Measurements from ENCODE around the gene TNS1.

Gene TNS1

DNA sequence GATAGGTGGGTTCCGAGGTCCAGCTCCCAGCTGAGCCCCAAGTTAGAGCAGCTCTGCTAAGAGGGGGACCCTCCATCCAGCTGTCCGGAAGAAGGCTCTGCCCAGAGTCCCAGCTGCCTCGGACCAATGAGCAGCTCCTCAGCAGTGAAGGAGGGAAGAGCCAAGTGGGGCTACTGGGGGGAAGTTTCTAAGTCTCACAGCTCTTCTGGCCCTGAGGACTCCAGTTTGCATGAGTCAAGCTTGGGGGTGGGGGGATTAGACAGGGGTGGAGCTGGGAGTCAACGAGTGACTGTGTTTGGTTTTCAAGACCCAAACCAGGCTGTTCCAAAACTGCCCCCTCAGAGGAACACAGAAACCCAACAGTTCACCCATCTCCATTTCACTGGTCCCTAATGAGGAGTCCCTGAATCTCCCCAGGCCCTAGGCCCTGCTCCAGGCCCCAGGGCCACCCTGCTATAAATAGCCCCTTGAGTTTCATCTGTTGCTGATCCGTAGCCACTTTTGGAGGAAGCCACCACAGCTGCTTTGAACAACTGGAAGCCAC lies 100.9 kb downstream of the TNS1 start:
- no peaks in the 10 kb centered on the region for H3K36me3 ChIP-seq (ENCODE audit: insufficient read depth, low read length)
- TF ChIP-seq, protein P1, sequence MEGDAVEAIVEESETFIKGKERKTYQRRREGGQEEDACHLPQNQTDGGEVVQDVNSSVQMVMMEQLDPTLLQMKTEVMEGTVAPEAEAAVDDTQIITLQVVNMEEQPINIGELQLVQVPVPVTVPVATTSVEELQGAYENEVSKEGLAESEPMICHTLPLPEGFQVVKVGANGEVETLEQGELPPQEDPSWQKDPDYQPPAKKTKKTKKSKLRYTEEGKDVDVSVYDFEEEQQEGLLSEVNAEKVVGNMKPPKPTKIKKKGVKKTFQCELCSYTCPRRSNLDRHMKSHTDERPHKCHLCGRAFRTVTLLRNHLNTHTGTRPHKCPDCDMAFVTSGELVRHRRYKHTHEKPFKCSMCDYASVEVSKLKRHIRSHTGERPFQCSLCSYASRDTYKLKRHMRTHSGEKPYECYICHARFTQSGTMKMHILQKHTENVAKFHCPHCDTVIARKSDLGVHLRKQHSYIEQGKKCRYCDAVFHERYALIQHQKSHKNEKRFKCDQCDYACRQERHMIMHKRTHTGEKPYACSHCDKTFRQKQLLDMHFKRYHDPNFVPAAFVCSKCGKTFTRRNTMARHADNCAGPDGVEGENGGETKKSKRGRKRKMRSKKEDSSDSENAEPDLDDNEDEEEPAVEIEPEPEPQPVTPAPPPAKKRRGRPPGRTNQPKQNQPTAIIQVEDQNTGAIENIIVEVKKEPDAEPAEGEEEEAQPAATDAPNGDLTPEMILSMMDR (conservative IDR thresholded peaks at IDR 0.05; ENCODE audit: low read length): no peak
- no peak for TF ChIP-seq EZH2phosphoT487 (IDR thresholded peaks at IDR 0.05; ENCODE audit: borderline replicate concordance)
- no peaks in the 10 kb centered on the region for H3K9me2 ChIP-seq (replicated peaks; ENCODE audit: low read depth, low read length)
- H2AFZ ChIP-seq (ENCODE audit: low read length): no peak overlapping the region
- H3F3A ChIP-seq (ENCODE audit: low read depth): no peaks in the 10 kb centered on the region
- H3K27me3 ChIP-seq (ENCODE audit: insufficient read depth, low read length, poor library complexity, severe bottlenecking): no peaks in the 10 kb centered on the region
- no peak overlapping the region for H3K4me2 ChIP-seq (ENCODE audit: low read depth, low read length, poor library complexity, severe bottlenecking)
- H3K4me3 ChIP-seq (ENCODE audit: low read length, poor library complexity, severe bottlenecking): no peak overlapping the region
- no peaks in the 10 kb centered on the region for H3K9me3 ChIP-seq (ENCODE audit: insufficient read depth, low read depth, low read length)
- H3K79me2 ChIP-seq (ENCODE audit: insufficient read depth, low read length): no peaks in the 10 kb centered on the region
- H4K20me1 ChIP-seq (ENCODE audit: insufficient read depth, low read length, poor library complexity, severe bottlenecking): no peaks in the 10 kb centered on the region
- H3K9ac ChIP-seq (ENCODE audit: low read depth, low read length, poor library complexity, severe bottlenecking): no peak overlapping the region
- H3K4me1 ChIP-seq (ENCODE audit: insufficient read depth, low read length, poor library complexity, severe bottlenecking): peaks cover 43% of the 10 kb centered on the region

DNA sequence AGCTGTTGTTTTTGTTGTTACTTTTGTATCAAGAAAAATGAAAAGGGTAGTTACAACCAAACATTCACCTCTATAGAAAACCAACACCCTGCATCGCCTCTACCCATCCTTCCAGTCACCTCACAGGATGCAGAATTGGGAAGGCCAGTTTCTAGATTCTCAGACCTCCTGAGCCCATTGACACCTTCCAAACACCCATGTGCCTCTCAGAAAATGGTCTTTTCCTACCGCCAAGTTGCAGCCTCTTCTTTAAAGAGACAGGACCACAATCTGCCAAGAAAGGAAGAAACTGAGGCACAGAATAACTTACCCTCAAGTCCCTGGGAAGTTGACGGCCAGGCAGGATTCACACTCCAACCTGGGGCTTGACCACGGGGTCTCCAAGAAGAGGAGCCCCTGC lies 101.4 kb downstream of the TNS1 start:
- no peak overlapping the region for H3K4me3 ChIP-seq (ENCODE audit: low read length, poor library complexity, severe bottlenecking)
- H3K9me3 ChIP-seq (ENCODE audit: insufficient read depth, low read depth, low read length): no peaks in the 10 kb centered on the region
- no peaks in the 10 kb centered on the region for H3K9me2 ChIP-seq (replicated peaks; ENCODE audit: low read depth, low read length)
- no peaks in the 10 kb centered on the region for H3K79me2 ChIP-seq (ENCODE audit: insufficient read depth, low read length)
- peaks cover 40% of the 10 kb centered on the region for H3K4me1 ChIP-seq (ENCODE audit: insufficient read depth, low read length, poor library complexity, severe bottlenecking)
- TF ChIP-seq, protein P1 (conservative IDR thresholded peaks at IDR 0.05; ENCODE audit: low read length): no peak
- TF ChIP-seq EZH2phosphoT487 (IDR thresholded peaks at IDR 0.05; ENCODE audit: borderline replicate concordance): no peak
- no peak overlapping the region for H2AFZ ChIP-seq (ENCODE audit: low read length)
- no peaks in the 10 kb centered on the region for H3K27me3 ChIP-seq (ENCODE audit: insufficient read depth, low read length, poor library complexity, severe bottlenecking)
- no peak overlapping the region for H3K9ac ChIP-seq (ENCODE audit: low read depth, low read length, poor library complexity, severe bottlenecking)
- no peaks in the 10 kb centered on the region for H4K20me1 ChIP-seq (ENCODE audit: insufficient read depth, low read length, poor library complexity, severe bottlenecking)
- no peaks in the 10 kb centered on the region for H3F3A ChIP-seq (ENCODE audit: low read depth)
- no peak overlapping the region for H3K4me2 ChIP-seq (ENCODE audit: low read depth, low read length, poor library complexity, severe bottlenecking)
- no peaks in the 10 kb centered on the region for H3K36me3 ChIP-seq (ENCODE audit: insufficient read depth, low read length)

DNA sequence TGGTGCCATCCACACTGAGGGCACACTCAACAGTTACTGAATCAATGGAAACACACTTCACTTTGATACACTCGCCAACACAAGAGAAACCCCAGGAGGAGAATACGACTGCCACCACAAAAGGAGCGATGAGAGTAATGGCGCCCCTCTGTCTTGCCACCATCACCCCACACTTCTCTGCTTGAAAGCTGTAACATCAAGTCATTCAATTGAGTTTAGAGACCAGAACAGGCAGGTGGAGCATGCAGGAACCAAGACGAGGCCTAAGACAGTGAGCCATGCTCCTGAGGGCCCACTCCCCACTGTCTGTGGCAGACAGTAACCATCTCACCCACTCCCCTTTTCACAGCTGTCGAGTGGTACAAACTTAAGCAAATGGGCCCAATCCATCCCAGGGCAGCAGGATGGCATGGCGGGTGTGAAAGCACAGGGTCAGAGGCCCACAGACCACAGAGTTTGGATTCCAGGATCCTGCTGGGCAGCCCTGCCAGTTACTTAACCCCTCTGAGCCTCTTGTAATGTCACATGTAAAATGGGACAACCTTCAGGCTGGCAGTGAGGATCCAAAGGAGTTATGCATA lies 101.9 kb downstream of the TNS1 start:
- no peaks in the 10 kb centered on the region for H3K9me3 ChIP-seq (ENCODE audit: insufficient read depth, low read depth, low read length)
- no peak overlapping the region for H2AFZ ChIP-seq (ENCODE audit: low read length)
- peaks cover 35% of the 10 kb centered on the region for H3K4me1 ChIP-seq (ENCODE audit: insufficient read depth, low read length, poor library complexity, severe bottlenecking)
- no peaks in the 10 kb centered on the region for H3K36me3 ChIP-seq (ENCODE audit: insufficient read depth, low read length)
- H3K27me3 ChIP-seq (ENCODE audit: insufficient read depth, low read length, poor library complexity, severe bottlenecking): no peaks in the 10 kb centered on the region
- no peak for TF ChIP-seq EZH2phosphoT487 (IDR thresholded peaks at IDR 0.05; ENCODE audit: borderline replicate concordance)
- TF ChIP-seq, protein P1 (conservative IDR thresholded peaks at IDR 0.05; ENCODE audit: low read length): no peak
- H3K9ac ChIP-seq (ENCODE audit: low read depth, low read length, poor library complexity, severe bottlenecking): no peak overlapping the region
- H4K20me1 ChIP-seq (ENCODE audit: insufficient read depth, low read length, poor library complexity, severe bottlenecking): no peaks in the 10 kb centered on the region
- H3F3A ChIP-seq (ENCODE audit: low read depth): no peaks in the 10 kb centered on the region
- H3K4me2 ChIP-seq (ENCODE audit: low read depth, low read length, poor library complexity, severe bottlenecking): no peak overlapping the region
- H3K9me2 ChIP-seq (replicated peaks; ENCODE audit: low read depth, low read length): no peaks in the 10 kb centered on the region
- H3K4me3 ChIP-seq (ENCODE audit: low read length, poor library complexity, severe bottlenecking): no peak overlapping the region
- H3K79me2 ChIP-seq (ENCODE audit: insufficient read depth, low read length): no peaks in the 10 kb centered on the region

All from Loucy (cell line).